Measurements from ENCODE around the gene NFASC. TPM values are rescaled to one million over a fixed set of nuclear protein-coding genes. Genes with fewer than 3 reads are reported as not detected.

The NFASC gene
- polyA plus RNA-seq, 3 donors: 0.08 TPM; not detected in 2

DNA sequence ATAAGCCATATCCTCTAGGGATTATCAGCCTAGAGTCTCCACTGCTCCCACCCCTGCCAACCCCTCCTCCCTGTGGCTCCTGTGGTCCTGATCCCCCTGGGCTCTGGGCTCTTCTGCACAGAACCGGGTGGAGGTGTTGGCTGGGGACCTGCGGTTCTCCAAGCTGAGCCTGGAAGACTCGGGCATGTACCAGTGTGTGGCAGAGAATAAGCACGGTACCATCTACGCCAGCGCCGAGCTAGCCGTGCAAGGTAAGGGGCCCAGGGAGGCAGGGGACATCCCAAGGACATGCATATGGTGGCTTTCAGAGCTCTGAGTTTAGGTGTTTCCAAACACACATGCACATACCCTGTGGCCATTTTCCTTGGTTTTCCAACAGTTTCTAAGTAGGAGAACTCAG is 191.7 kb downstream of the NFASC start:
- Mint-ChIP-seq H3K36me3 (no peaks in the 10 kb centered on the region), H3K27ac (peak overlapping the region in 1 of 7 donors; percentile 33), H3K4me1 (no peaks in the 10 kb centered on the region), H3K9me3 (no peaks in the 10 kb centered on the region), H3K4me3 (no peak overlapping the region), H3K27me3 (ENCODE audit: low read depth in 3 of 3) (peaks cover 0 to 4% (median 0%) of the 10 kb centered on the region in 3 donors)
- TF ChIP-seq CTCF (IDR thresholded peaks at IDR 0.05): no peak
- no peaks in the 10 kb centered on the region for H3K27me3 ChIP-seq (ENCODE audit: control insufficient read depth in 2 of 2, insufficient read depth in 2 of 2, low read length in 2 of 2)
- intact Hi-C loops (cut with micrococcal nuclease): no loop called here
- H3K79me2 ChIP-seq (ENCODE audit: insufficient read depth, low read length): no peaks in the 10 kb centered on the region
- no peak overlapping the region for H3K9ac ChIP-seq (ENCODE audit: insufficient read depth, low read length, poor library complexity, severe bottlenecking)
- H4K20me1 ChIP-seq (ENCODE audit: insufficient read depth, low read length): no peaks in the 10 kb centered on the region
- no peak overlapping the region for H3K4me3 ChIP-seq (replicated peaks in 1 of 3; ENCODE audit: low read depth in 2 of 3, low read length in 3 of 3)
- no peak overlapping the region for H3K27ac ChIP-seq (ENCODE audit: low read depth in 1 of 2, low read length in 2 of 2)
- DNase-seq: no peak
- no peaks in the 10 kb centered on the region for H3K9me3 ChIP-seq (replicated peaks in 1 of 2; ENCODE audit: control insufficient read depth in 1 of 2, insufficient read depth in 1 of 2, low read length in 2 of 2)
- H3K4me2 ChIP-seq (replicated peaks; ENCODE audit: extremely low read depth, low read length, poor library complexity, severe bottlenecking): no peak overlapping the region
- H2AFZ ChIP-seq (ENCODE audit: insufficient read depth, low read depth, low read length, poor library complexity, severe bottlenecking): no peak overlapping the region
- no peaks in the 10 kb centered on the region for H3K36me3 ChIP-seq (replicated peaks in 1 of 2; ENCODE audit: control insufficient read depth in 1 of 2, insufficient read depth in 2 of 2, low read length in 2 of 2)
- WGBS (ENCODE audit: insufficient coverage): 99% methylated on average over 8 of the region's 8 CpGs
- H3K4me1 ChIP-seq (ENCODE audit: control insufficient read depth in 1 of 2, insufficient read depth in 2 of 2, low read length in 2 of 2): no peaks in the 10 kb centered on the region

GRCh38 chr1:205062895-205063294 is 192.2 kb downstream of the NFASC start:
- H3K9me3 Mint-ChIP-seq: no peaks in the 10 kb centered on the region
- no peaks in the 10 kb centered on the region for H3K4me1 Mint-ChIP-seq
- no peaks in the 10 kb centered on the region for H3K36me3 Mint-ChIP-seq
- intact Hi-C loops (cut with micrococcal nuclease): no loop called here
- WGBS (ENCODE audit: insufficient coverage): no CpG with 5 or more reads among the region's 3 CpGs
- no peak overlapping the region for H3K4me2 ChIP-seq (replicated peaks; ENCODE audit: extremely low read depth, low read length, poor library complexity, severe bottlenecking)
- TF ChIP-seq CTCF (IDR thresholded peaks at IDR 0.05): no peak
- H3K27me3 Mint-ChIP-seq (ENCODE audit: low read depth in 3 of 3): peaks cover 0 to 4% (median 0%) of the 10 kb centered on the region in 3 donors
- H3K4me3 Mint-ChIP-seq: no peak overlapping the region
- H3K27ac Mint-ChIP-seq: no peak overlapping the region
- H3K4me1 ChIP-seq (ENCODE audit: control insufficient read depth in 1 of 2, insufficient read depth in 2 of 2, low read length in 2 of 2): no peaks in the 10 kb centered on the region
- no peaks in the 10 kb centered on the region for H3K9me3 ChIP-seq (replicated peaks in 1 of 2; ENCODE audit: control insufficient read depth in 1 of 2, insufficient read depth in 1 of 2, low read length in 2 of 2)
- no peaks in the 10 kb centered on the region for H3K79me2 ChIP-seq (ENCODE audit: insufficient read depth, low read length)
- no peaks in the 10 kb centered on the region for H3K36me3 ChIP-seq (replicated peaks in 1 of 2; ENCODE audit: control insufficient read depth in 1 of 2, insufficient read depth in 2 of 2, low read length in 2 of 2)
- no peak for DNase-seq
- H3K27ac ChIP-seq (ENCODE audit: low read depth in 1 of 2, low read length in 2 of 2): no peak overlapping the region
- no peak overlapping the region for H3K4me3 ChIP-seq (replicated peaks in 1 of 3; ENCODE audit: low read depth in 2 of 3, low read length in 3 of 3)
- no peak overlapping the region for H3K9ac ChIP-seq (ENCODE audit: insufficient read depth, low read length, poor library complexity, severe bottlenecking)
- no peaks in the 10 kb centered on the region for H4K20me1 ChIP-seq (ENCODE audit: insufficient read depth, low read length)
- H3K27me3 ChIP-seq (ENCODE audit: control insufficient read depth in 2 of 2, insufficient read depth in 2 of 2, low read length in 2 of 2): no peaks in the 10 kb centered on the region
- H2AFZ ChIP-seq (ENCODE audit: insufficient read depth, low read depth, low read length, poor library complexity, severe bottlenecking): no peak overlapping the region

Measured in CD14-positive monocyte (primary cell).